Pulmonary artery endothelial cell (primary cell): ENCODE measurements around the gene NTN4. TPM values are rescaled to one million over a fixed set of nuclear protein-coding genes. Genes with fewer than 3 reads are reported as not detected.
"Not testable (repeated sequence)": the region's sequence is repeated elsewhere in the genome, so short reads cannot be mapped to it uniquely, and the experiment has no call there.

Experiments used
- DNase-seq: peaks from one replicate; pipeline ENCODE4 v3.0.0-alpha.2; 2011; ENCODE audit warnings: low read depth, low spot score
- total RNA-seq: library from RNA; depleted of rRNA; stranded (reverse); fragments of >200 nt; gene quantifications from 2 replicates; pipeline ENCODE4 v1.2.3, GENCODE V29; 2014

The NTN4 gene
- total RNA-seq, 1 donor from 2014 or later: 122 TPM

DNA sequence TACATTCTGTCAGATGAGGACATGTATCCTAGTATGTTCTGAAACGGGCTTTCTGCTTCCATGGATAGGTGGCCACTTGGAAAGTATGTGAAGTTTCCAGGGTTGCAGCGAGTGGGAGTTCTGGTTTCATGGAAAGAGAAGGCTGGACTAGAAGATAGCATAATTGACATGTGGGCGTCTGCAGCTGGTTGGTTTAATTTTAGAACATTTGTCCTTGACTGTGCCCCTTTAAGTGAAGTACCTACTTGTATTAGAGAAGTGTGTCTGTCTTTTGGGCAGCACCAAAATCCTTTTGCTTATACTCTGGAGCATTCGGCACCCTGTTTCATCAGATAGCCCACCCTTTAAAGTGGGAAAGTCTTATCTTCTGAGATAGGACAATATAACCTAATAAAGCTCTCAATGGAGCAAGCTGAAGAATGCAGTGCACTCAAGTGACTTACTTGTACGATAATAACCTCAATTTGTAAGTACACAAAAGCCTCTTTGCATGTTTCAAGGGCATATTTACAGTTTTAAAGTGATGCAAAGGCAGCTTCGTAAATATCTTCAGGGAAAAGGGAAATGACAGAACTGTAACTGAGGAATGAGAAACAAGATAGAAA, 35.2 kb downstream of the NTN4 start:
- no peak for DNase-seq

DNA sequence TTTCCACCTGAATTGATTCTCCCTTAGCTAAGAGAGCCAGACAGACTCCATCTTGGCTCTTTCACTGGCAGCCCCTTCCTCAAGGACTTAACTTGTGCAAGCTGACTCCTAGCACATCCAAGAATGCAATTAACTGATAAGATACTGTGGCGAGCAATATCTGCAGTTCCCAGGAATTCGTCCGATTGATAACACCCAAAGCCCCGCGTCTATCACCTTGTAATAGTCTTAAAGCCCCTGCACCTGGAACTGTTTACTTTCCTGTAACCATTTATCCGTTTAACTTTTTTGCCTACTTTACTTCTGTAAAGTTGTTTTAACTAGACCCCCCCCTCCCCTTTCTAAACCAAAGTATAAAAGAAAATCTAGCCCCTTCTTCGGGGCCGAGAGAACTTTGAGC, 44.5 kb downstream of the NTN4 start:
- not testable (repeated sequence) for DNase-seq

DNA sequence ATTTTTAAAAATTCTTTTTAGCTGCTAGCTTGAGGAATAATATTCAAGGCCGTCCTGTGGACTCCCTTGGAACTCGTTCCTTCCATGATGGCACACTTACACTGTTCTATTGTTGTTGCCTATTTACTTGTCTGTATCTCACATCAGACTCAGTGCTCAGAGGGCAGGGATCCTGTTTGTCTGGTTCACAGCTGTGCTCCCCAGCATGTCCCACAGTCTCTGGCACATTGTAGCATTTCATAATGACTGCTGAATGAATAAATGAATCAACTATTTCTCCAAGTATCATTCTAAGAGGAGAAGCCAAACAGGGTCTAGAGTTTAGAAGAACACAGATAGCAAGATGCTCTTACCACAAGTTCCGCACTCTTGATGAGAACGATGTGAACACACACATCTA, 48.0 kb downstream of the NTN4 start:
- DNase-seq: no peak

DNA sequence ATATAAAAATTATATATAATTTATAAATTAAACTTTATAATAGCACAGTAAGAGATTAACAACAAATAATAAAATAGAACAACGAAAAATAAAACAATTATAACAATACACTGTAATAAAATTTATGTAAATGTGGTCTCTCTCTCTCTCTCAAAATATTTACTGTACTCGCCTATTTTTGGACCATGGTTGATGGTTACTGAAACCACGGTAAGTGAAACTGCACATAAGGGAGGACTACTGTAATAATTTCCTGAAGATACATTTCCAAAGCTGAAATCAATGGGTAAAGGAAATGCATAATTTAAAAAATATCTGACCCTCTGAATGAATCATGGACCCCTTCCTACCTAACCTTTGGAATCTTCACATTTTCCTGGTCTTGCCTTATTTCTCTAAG, 48.9 kb downstream of the NTN4 start:
- no peak for DNase-seq

DNA sequence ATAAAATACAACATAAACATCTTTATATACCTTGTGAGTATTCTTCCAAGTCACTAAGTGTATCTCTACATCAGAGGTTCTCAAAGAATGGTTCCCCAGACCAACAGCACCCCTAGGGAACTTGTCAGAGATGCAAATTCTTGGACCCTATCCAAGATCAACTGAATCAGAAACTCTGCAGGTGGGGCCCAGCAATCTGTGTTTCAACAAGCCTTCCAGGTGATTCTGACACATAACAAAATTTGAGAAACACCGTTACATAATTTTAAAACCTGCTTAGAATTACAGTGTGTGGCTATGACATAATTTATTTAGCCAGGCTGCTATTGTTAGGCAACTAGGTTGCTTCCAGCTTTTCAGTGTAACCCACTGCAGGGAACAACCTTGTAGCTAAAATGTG, 49.8 kb downstream of the NTN4 start:
- DNase-seq: no peak

DNA sequence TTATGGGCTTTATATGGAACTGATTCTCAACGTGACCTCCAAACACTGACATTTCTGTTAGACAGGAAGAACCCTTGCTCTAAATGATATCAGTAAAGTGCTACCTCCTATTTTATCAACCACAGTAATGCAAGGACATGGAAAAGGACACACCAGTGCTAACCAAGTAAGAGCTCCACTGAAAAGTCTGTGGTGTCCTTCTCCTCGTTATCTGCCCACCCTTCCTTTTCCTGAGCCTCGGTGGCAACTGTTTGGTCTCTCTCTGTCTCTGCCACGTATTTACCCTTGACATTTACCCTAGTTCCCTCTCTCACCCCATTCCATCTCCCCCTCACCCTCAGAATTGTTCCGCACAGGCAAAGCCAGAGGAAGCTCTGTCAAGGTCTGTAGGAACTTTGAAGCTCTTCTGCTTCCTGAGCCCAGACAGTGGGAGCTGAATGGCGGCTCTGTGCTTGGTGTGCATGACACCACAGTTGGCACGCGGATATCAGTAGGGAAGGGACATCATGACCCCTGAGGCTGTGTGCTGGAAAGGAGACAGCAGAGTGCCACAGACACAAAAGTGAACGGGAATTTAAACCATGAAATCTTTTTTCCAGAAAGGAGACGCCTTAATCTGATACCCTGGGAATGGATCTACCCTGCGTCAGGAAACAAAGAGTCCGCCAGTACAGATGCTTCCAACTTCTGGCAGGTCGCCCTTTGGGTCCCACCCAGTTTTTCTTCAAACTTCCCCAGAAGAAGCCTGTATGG, 50.8 kb downstream of the NTN4 start:
- DNase-seq: no peak

DNA sequence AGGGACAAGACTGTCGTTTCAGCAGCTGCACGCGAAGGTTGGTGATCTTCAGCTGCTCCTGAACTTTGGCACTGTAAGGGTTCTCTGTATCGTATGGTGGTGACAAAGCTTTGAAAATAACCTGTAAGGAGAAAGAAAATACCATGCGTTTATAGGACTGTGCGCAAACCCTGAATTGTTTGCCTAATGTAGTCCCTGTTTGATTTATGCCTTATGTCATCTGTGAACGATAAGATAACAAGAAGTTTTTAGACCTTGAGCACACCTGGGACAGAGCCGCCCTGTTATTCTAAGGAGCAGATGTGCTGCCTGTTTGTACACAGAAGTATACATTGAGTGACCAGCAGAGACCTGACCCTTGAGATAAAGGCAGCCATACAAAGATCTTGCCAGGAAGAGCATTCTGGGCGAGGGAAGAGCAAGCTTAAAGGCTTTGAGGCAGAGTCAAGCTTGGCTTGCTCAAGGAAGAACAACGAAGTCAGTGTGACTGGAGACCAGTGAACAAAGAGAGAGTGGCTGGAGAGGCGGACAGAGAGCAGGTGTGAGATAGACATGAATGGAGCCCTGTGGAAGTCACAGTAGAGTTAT, 52.4 kb downstream of the NTN4 start:
- no peak for DNase-seq

DNA sequence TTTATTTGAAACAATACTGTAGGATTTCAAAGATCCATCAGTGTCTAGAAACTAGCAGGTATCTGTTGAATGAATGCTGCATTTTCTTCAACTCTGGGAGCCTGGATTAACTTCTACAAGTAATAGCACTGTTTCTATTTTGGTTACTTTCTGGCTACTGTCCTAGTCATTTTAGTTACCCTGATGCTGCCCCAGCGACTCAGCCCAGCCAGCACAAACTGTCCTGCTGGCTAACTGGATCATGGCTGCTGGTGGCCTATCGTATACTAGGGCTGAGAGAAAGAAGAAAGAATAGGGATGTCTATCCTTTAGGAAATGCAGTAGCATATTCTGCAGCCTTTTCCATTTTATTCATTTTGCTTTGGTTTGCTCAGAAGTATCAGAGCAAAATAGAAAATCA, 53.9 kb downstream of the NTN4 start:
- DNase-seq: no peak

DNA sequence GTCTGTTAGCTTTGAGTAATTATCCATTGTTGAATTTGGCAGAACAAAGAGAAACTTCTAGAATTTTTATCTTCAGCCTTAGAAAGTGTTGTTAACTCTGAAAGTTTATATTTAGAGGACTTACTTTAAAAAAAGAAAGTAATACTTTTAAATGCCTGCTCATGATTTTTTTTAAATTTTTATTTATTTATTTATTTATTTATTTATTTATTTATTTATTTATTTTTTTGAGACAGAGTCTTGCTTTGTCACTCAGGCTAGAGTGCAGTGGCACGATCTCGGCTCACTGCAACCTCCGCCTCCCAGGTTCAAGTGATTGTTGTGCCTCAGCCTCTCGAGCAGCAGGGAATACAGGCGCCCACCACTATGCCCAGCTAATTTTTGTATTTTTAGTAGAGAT, 54.8 kb downstream of the NTN4 start:
- not testable (repeated sequence) for DNase-seq

DNA sequence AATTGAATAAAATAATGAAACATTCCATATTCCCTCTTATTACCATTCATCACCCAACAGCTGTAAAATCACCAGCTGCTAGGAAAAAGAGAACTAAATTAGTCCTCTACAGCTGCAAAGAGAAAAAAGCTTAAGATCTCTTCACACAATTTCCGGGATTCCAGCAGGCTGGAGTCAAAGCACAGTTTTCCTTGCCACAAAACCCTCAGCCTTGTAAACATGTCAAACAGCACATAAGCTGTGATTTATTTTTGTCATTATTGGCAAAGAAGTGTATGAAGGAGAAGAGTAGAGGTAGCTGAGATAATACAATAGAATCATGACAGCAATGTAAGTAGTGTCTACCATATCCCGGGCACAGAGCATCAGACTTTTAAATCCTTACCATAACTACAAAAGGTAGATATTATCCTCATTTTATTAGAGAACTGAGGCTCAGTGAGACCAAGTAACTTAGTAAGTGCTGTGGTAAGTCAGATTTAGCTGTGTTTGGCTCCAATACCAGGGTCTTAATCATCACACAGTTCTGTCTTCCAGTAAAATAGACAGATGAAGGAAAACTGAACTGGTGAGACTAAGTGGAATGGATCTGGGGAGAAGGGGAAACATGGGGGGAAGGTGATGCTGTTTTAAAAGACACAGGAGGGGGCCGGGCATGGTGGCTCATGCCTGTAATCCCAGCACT, 57.3 kb downstream of the NTN4 start:
- no peak for DNase-seq

DNA sequence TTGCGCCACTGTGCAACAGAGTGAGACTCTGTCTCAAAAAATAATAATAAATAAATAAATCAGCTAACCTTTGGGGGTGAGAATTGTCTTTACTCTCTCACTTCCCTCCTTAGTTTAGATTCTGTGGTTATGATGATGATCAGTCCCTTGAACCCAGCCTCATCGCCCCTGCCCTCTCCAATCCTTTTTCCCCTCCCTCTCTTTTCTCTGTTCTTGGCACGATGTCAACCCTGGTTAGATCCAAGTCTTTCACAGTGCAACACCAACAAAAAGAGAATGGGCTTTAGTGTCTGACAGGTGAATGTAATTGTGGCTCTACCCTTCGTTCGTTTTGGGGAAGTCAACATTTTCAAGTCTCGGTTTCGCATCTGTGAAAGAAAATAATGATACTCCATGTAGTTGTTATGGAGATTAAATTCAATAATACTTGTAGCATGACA, 59.0 kb downstream of the NTN4 start:
- DNase-seq: no peak

DNA sequence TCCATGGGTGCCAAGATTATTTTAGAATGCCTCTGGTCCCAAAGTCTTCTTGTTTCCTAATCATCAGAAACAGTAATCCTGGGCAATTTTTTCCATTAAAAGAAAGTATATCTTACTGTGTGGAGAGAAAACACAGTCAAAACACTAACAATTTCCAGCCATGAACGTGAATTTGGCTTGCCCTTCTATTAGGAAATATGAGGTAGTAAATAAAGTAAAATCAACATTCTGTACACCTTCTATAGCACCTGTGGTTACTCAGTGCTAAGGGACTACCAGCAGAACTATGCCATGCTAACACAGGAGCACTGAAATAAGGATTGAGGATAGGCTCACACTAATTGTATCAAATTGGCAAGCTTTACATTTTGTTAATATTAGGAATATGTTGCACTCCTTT, 60.1 kb downstream of the NTN4 start:
- no peak for DNase-seq

DNA sequence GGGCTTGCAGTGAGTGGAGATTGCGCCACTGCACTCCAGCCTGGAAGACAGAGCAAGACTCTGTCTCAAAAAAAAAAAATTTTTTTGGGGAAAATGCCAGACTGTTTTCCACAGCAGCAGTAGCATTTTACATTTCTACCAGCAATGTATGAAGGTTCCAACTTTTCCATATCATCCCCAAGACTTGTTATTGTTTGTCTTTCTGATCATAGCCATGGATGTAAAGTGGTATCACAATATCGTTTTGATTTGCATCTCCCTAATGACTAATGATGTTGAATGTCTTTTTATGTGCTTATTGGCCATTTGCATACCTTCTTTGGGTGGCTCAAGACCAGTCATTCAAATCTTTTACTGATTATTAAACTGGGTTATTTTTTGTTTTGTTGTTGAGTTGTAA, 63.7 kb downstream of the NTN4 start:
- no peak for DNase-seq

DNA sequence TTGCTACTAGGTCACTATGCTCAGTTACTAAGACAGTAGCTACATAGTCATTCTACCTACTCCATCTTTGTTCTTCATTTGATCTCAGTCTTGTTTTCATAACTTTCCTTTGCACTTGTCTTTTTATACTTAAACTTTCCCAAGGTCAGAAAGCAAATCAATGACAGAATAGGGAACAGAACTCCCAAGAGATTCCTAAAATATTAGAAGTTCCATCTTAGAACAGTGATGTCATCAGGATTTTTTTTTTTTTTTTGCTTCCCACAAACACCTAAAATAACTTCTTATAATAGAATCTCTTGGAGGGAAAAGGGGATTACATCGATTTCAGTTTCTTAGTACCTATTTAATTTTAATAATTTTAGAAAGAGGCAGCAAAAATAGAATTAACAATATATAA, 65.8 kb downstream of the NTN4 start:
- no peak for DNase-seq

DNA sequence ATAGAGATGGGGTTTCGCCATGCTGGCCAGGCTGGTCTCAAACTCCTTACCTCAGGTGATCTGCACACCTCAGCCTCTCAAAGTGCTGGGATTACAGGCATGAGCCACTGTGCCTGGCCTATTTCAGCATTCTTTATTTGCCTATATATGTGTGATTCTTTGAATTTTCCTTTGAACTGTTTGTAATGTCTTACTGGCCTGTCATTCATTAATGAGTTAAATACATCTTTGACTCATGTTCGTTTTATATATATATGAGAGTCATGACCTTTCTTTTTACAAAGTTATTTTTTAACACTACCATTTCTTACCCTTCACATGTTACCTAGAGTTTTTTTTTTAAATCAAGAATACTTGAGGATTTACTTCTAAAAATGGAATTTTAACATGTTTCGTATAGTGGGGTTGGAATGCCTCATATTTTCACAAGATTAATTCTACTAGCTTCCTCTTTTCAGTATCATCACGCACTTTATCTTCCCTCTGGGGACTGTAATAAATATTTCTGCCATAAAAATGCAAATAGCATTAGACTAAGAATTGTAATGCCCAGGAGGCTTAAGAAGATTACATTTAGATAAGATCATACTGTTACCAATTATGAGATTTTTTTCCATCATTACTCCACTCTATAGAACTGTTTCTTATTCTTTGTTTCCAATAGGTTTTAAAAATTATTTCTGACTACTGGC, 66.7 kb downstream of the NTN4 start:
- DNase-seq: no peak

DNA sequence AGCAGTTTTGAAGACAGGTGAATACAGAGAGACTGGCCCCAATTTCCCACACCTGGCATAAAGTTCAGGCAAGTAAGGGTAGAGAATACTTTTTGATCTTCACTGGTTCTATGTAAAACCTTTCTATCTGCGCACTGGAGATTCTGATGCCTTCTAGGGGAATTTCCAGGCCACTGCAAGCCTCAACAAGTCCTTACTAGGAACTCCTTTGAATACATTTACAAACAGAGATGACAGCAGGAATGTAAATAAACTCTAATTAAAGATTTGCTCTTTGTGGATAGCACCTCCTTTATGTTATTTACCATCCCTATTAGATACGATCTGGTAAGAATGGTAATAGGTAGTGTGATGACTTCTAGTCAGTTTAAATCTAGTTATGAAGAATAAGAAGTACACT, 69.2 kb downstream of the NTN4 start:
- DNase-seq: no peak

DNA sequence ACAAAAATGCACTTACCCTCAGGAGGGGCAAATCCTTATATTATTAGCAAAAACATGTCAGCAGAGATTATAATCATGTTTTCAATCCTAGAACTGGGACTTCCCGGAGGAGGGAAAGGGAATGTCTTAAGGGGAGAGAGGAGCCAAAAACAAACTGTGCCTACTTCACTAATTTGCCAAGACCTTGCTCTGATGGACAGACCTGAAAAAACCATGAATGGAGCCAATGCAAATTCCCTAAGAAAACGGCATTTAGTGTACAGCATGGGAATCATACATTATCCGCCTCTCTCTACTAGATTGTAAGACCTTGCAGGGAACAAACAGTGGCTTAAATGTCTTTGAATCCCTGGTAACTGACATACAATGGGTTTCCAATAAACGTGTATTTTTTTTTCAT, 70.4 kb downstream of the NTN4 start:
- no peak for DNase-seq

DNA sequence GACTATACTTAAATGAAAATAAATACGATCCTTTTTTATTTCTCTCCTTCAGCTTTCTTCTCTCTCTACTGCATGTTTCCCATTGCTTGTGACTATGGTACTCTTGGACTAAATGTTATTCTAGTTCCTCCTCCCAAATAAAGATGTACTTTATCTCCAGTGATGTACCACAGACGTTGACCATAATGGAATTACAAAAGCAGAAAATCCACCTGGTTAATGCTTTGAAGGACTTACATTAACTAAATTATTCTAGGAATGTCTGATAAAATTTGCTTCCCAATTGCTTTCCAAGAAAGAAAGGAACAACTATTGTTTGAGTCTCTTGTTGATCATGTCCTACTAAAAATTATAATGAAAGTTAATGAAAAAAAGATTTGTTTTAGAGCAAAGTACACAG, 71.8 kb downstream of the NTN4 start:
- no peak for DNase-seq

DNA sequence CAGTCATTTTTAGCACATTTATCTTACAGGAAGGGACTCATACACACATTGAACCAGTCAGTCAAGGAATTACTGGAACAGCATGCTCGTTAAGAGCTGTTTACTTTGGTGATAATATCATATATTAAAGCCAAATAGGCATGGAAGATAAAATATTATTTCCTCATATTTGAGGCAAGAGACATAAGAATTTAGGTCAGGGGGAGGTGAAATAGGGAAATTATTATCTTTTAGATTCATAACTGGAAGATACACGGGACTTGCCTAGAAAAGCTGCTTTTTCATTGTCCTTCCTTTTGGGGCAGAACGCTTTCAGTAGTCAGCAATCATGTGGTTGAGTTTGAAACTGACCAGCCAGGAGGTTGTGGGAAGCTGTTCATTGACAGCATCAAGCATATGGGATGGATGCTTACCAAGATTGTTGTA, 72.5 kb downstream of the NTN4 start:
- no peak for DNase-seq

DNA sequence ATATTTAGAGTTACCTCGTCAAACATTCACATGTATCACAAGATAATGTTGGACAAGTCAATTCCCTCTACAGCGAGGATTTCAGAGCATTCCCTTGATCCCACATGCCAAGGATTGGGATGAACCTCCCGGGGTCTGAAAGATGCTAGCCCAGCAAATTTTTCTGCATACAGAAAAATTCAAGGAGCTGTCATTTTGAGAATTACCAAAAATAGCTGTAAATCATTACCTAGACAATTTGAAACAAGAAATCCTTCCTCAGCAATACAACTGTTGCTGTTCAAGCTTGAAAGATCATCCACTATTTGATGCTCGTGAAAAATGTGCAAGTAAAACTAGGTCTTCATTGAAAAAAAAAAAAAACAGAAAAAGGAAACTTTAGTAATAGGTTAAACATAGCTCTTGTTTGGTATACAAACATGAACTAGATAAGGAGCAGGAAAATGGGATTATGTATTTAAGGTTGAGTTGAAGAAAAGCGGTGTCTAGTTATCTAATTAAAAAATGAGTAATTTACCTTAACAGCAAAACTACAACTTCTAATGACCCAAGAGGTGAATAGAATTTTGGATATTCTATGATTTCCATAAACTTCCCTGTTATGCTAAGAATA, 73.1 kb downstream of the NTN4 start:
- no peak for DNase-seq

DNA sequence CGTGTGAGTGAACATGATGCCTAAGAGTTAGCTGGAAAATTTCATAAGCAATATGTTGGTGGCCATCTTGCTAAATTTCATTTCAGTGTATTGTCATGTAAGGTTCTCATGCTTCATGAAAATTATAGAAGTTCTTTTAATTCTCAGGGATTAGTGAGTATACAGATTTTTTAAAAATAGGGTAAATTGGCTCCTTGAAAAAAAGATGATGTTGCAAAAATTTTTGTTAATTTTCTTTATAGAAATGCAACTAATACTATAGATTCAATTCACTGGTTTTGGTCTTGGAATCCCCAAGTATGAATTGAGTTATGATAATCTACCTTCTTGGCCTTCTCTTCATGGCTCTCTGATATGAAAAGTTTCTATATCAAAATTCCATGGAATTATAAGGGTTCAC, 75.4 kb downstream of the NTN4 start:
- no peak for DNase-seq
